Jurkat, Clone E6-1 (cell line): ENCODE measurements around the gene SVIL. TPM values are rescaled to one million over a fixed set of nuclear protein-coding genes. Genes with fewer than 3 reads are reported as not detected.

Source experiments
- DNase-seq: peaks from one replicate; pipeline ENCODE4 v3.0.0-alpha.2; 2011; ENCODE audit warnings: low read depth, low spot score
- H3K4me3 ChIP-seq: 2 replicates; pipeline ENCODE4 v1.5.1; 2011; ENCODE audit warnings: mild to moderate bottlenecking, low read length, control low read depth, moderate library complexity
- polyA plus RNA-seq: library from polyadenylated mRNA; unstranded; fragments of >200 nt; gene quantifications from one replicate; pipeline ENCODE4 v1.2.1, GENCODE V29; 2012; ENCODE audit warnings: missing spikeins; ENCODE audit not compliant: insufficient read length, insufficient read depth

The SVIL gene, protein sequence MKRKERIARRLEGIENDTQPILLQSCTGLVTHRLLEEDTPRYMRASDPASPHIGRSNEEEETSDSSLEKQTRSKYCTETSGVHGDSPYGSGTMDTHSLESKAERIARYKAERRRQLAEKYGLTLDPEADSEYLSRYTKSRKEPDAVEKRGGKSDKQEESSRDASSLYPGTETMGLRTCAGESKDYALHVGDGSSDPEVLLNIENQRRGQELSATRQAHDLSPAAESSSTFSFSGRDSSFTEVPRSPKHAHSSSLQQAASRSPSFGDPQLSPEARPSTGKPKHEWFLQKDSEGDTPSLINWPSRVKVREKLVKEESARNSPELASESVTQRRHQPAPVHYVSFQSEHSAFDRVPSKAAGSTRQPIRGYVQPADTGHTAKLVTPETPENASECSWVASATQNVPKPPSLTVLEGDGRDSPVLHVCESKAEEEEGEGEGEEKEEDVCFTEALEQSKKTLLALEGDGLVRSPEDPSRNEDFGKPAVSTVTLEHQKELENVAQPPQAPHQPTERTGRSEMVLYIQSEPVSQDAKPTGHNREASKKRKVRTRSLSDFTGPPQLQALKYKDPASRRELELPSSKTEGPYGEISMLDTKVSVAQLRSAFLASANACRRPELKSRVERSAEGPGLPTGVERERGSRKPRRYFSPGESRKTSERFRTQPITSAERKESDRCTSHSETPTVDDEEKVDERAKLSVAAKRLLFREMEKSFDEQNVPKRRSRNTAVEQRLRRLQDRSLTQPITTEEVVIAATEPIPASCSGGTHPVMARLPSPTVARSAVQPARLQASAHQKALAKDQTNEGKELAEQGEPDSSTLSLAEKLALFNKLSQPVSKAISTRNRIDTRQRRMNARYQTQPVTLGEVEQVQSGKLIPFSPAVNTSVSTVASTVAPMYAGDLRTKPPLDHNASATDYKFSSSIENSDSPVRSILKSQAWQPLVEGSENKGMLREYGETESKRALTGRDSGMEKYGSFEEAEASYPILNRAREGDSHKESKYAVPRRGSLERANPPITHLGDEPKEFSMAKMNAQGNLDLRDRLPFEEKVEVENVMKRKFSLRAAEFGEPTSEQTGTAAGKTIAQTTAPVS (N-terminal part only)
- polyA plus RNA-seq = 10.1 TPM

GRCh38 chr10:29634764-29635625, at the start of gene SVIL:
Gene SVIL, minus strand, starts transcription at chr10:29634971. Its CDS starts 79,913 bp downstream, at chr10:29555058.
- no peak for DNase-seq
- no peak within 1 kb of the TSS for H3K4me3 ChIP-seq

- peak; percentile 87 for DNase-seq
- H3K4me3 ChIP-seq = no peak overlapping the region
These were observed 47.1 kb upstream of the SVIL start for GRCh38 chr10:29681676-29682448.

- no peak overlapping the region for H3K4me3 ChIP-seq
- DNase-seq = no peak
These were observed 45.3 kb upstream of the SVIL start for GRCh38 chr10:29680091-29680490.

GRCh38 chr10:29676732-29677131, 42.0 kb upstream of the SVIL start:
- H3K4me3 ChIP-seq = no peak overlapping the region
- no peak for DNase-seq

DNA sequence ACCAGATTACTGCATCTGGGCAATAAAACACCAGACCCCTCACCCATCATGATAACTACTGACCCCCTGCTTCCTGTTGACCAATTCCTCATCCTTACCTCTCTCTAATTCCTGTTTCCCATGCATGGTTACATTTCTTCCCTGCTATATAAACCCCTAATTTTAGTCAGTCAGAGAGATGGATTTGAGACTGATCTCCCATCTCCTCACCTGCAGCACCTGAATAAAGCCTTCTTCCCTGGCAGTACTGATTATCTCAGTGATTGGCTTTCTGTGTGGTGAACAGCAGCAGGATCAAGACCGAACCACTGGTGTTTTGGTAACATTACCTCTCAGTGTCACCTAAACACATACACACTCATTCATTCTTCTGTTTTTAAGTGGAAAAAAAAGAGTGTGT, 41.2 kb upstream of the SVIL start:
- DNase-seq = no peak

GRCh38 chr10:29671968-29672367, 37.2 kb upstream of the SVIL start:
- no peak overlapping the region for H3K4me3 ChIP-seq
- DNase-seq = no peak

More for the DNA sequence above, 41.2 kb upstream of the SVIL start:
- H3K4me3 ChIP-seq = no peak overlapping the region

- DNase-seq = no peak
- H3K4me3 ChIP-seq = no peak overlapping the region
These were observed 36.5 kb upstream of the SVIL start for GRCh38 chr10:29671228-29671780.

GRCh38 chr10:29670761-29671160, 36.0 kb upstream of the SVIL start:
- DNase-seq = no peak
- H3K4me3 ChIP-seq = no peak overlapping the region

GRCh38 chr10:29669149-29669548, 34.4 kb upstream of the SVIL start:
- DNase-seq = no peak
- H3K4me3 ChIP-seq = no peak overlapping the region

- no peak for DNase-seq
- no peak overlapping the region for H3K4me3 ChIP-seq
These were observed 33.9 kb upstream of the SVIL start for GRCh38 chr10:29668628-29669027.

GRCh38 chr10:29667191-29667590, 32.4 kb upstream of the SVIL start:
- H3K4me3 ChIP-seq = no peak overlapping the region
- DNase-seq = no peak

DNA sequence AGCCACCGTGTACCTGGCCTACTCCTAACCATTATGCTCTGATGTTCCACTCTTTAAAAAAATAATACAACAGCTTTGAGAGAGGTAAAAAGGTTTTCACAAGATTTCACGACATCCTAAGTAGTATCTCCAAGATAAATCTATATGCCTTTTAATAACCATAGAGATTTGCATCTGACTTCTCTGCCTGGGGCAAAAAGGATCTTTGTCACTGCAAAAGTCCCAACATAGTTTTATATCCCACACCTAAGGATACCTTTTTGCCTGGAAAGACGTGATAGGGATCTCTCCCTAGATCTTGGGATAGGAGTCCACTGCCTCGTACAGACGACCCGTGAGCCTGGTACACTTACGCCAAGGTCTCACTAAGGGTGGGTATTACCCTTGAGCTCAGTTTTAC, 31.4 kb upstream of the SVIL start:
- no peak for DNase-seq
- H3K4me3 ChIP-seq = no peak overlapping the region

GRCh38 chr10:29663718-29664117, 28.9 kb upstream of the SVIL start:
- DNase-seq = no peak
- no peak overlapping the region for H3K4me3 ChIP-seq

GRCh38 chr10:29658984-29659965, 24.5 kb upstream of the SVIL start:
- no peak overlapping the region for H3K4me3 ChIP-seq
- peak; percentile 59 for DNase-seq

DNA sequence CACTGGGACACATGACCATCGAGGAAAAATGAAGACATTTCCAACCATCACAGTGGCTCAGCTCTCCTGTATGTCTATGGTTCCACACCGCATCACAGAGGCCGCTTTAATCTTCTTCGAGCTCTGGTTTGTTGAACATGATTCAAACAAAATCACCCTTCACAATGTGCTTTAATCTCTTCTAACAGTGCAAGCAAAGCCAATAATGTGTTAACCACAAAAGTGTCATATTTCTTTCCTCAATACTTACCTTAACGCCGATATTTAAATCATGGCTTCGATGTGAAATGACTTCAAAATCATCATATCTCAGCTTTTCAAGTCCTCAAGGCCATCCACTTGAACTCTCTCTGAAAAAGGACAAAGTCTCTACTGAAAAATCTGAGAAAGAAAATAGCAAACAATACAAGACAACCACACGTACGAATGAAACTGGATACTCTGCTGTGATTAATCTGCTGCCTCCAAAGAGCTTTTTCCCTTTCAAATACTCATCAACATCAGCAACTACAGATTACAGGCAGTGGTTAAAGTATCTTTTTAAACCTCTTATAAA, 23.0 kb upstream of the SVIL start:
- no peak overlapping the region for H3K4me3 ChIP-seq
- DNase-seq = no peak

DNA sequence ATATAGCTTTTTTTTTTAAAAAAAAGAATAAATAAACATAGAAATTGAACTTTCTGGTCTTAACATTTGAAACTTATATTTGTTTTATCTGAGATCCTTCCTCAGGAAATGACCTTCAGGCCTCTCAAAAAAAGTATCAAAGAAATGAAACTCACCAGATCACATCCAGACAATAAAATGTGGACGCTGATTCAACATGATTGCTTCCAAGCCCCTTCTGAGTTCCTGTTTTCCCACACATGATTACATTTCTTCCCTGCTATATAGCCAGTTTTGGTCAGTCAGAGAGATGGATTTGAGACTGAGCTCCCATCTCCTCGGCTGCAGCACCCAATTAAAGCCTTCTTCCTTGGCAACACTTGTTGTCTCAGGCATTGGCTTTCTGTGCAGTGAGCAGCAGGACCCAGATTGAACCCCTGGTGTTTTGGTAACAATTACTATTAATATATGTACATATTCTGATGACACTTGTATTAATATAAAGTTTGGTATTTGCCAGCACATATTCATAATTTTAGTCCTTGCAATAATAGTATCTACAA, 21.8 kb upstream of the SVIL start:
- DNase-seq = no peak
- H3K4me3 ChIP-seq = no peak overlapping the region
